T-helper 2 cell treated with Interferon-gamma antibody and Interleukin-4, amounts not matched to agents 5 μg/mL and 100 μg/mL, for 36 hours (primary cell): ENCODE results near the gene FAM167B.
"Not testable (repeated sequence)": the region's sequence is repeated elsewhere in the genome, so short reads cannot be mapped to it uniquely, and the experiment has no call there.

Experiments
- DNase-seq: peaks from one replicate; pipeline ENCODE4 v3.0.0; 2021; ENCODE audit warnings: low spot score
- H3K27ac Mint-ChIP-seq: one replicate; pipeline ENCODE4 v1.8.0; 2021; ENCODE audit warnings: mild to moderate bottlenecking, mixed read lengths
- H3K27me3 Mint-ChIP-seq: one replicate; pipeline ENCODE4 v1.8.0; 2021; ENCODE audit warnings: low read depth, mixed read lengths
- H3K36me3 Mint-ChIP-seq: one replicate; pipeline ENCODE4 v1.8.0; 2021; ENCODE audit warnings: low read depth, mixed read lengths
- H3K4me1 Mint-ChIP-seq: one replicate; pipeline ENCODE4 v1.8.0; 2021; ENCODE audit warnings: low read depth, mixed read lengths
- H3K4me3 Mint-ChIP-seq: one replicate; pipeline ENCODE4 v1.8.0; 2022; ENCODE audit warnings: mild to moderate bottlenecking, moderate library complexity, mixed read lengths
- H3K9me3 Mint-ChIP-seq: one replicate; pipeline ENCODE4 v1.8.0; 2021; ENCODE audit warnings: mixed read lengths

The FAM167B gene

GRCh38 chr1:32289256-32289655 lies 42.2 kb downstream of the FAM167B start:
- no peak for DNase-seq
- H3K36me3 Mint-ChIP-seq: peaks cover 32% of the 10 kb centered on the region
- no peaks in the 10 kb centered on the region for H3K27me3 Mint-ChIP-seq
- H3K4me3 Mint-ChIP-seq: no peak overlapping the region
- H3K27ac Mint-ChIP-seq: no peak overlapping the region
- H3K4me1 Mint-ChIP-seq: peaks cover 19% of the 10 kb centered on the region
- H3K9me3 Mint-ChIP-seq: no peaks in the 10 kb centered on the region

- Mint-ChIP-seq H3K27me3 (no peaks in the 10 kb centered on the region), H3K4me3 (peak overlapping the region; percentile 96), H3K4me1 (peaks cover 33% of the 10 kb centered on the region)
Observed at GRCh38 chr1:32291145-32291707, 44.2 kb downstream of the FAM167B start.

GRCh38 chr1:32291708-32292538 lies 44.9 kb downstream of the FAM167B start, which contains the start of gene HDAC1:
TSS of gene HDAC1 (plus strand) at chr1:32292083. CDS start at chr1:32292170, 87 bp downstream.
- H3K27me3 Mint-ChIP-seq: no peaks in the 10 kb centered on the region
- peak within 1 kb of the TSS; percentile 96 for H3K4me3 Mint-ChIP-seq
- no peaks in the 10 kb centered on the region for H3K9me3 Mint-ChIP-seq
- H3K27ac Mint-ChIP-seq: peak within 1 kb of the TSS; percentile 93
- peaks cover 38% of the 10 kb centered on the region for H3K4me1 Mint-ChIP-seq
- DNase-seq: peak; percentile 97
- peaks cover 30% of the 10 kb centered on the region for H3K36me3 Mint-ChIP-seq

More at GRCh38 chr1:32291145-32291707, 44.2 kb downstream of the FAM167B start:
- Mint-ChIP-seq H3K36me3 (peaks cover 31% of the 10 kb centered on the region), H3K9me3 (no peaks in the 10 kb centered on the region), H3K27ac (peak overlapping the region; percentile 93)
- no peak for DNase-seq

- Mint-ChIP-seq H3K36me3 (peaks cover 43% of the 10 kb centered on the region), H3K4me1 (peaks cover 33% of the 10 kb centered on the region)
- H3K9me3 Mint-ChIP-seq, DNase-seq, H3K27me3 Mint-ChIP-seq, H3K4me3 Mint-ChIP-seq, H3K27ac Mint-ChIP-seq: not testable (repeated sequence)
Observed at GRCh38 chr1:32298211-32298610, 51.2 kb downstream of the FAM167B start.
